ENCODE results near the gene NOSTRIN.

NOSTRIN gene

GRCh38 chr2:168801471-168801870 is 966 bp upstream of the NOSTRIN start:
- DNase-seq (ENCODE audit: extremely low read depth, low read depth), result no peak

DNA sequence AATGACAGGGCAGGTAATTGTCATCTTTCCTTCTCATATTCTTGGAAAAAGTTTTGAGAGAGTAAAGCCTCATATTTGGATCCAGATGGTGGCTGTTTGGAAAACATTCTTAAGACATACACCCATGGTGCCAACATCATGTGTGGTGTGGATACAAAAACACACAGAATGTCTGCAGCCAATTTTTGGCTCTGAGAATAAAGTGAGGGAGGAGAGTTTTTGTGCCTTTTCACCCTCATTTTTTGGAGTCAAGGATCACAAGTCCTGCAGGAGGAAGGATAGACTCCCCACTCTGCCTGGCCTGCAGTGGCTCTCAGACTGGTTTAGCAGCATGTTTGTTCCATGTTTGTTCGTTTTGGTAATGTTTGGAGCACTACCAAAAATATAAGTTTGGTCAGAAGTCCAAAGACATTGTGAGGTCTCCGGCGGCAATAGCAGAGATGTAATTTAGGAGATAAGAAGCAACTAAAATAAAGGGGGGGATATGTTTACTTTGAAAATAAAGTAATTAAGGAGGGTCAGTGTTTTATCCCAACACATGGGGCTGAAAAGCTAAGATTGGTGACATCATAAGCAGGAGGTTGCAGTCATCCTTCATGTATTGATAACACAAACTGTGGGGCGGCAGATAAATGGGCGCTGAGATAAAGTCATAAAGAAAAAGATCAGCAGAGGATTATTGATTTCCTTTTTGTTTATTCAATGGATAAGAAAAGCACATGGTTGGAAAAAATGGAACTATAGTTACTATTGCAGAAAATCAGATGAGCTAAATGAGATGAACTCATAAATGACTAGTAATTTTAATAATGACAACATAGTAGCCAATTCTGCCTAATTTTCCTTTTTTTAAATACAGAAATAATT is 655 bp downstream of the NOSTRIN start:
- no peak for TF ChIP-seq CTCF (IDR thresholded peaks at IDR 0.05; ENCODE audit: low read depth, low read length)
- no peak for DNase-seq (ENCODE audit: extremely low read depth, low read depth)

More at GRCh38 chr2:168801471-168801870, 966 bp upstream of the NOSTRIN start:
- no peak for TF ChIP-seq CTCF (IDR thresholded peaks at IDR 0.05; ENCODE audit: low read depth, low read length)

- no peak for TF ChIP-seq CTCF (IDR thresholded peaks at IDR 0.05; ENCODE audit: low read depth, low read length)
- no peak for DNase-seq (ENCODE audit: extremely low read depth, low read depth)
Measured at GRCh38 chr2:168804214-168804613, 1.8 kb downstream of the NOSTRIN start.

- TF ChIP-seq CTCF (IDR thresholded peaks at IDR 0.05; ENCODE audit: low read depth, low read length), result no peak
- DNase-seq (ENCODE audit: extremely low read depth, low read depth), result no peak
Measured at GRCh38 chr2:168805615-168806014, 3.2 kb downstream of the NOSTRIN start.

GRCh38 chr2:168809537-168809936 is 7.1 kb downstream of the NOSTRIN start:
- TF ChIP-seq CTCF (IDR thresholded peaks at IDR 0.05; ENCODE audit: low read depth, low read length), result no peak
- no peak for DNase-seq (ENCODE audit: extremely low read depth, low read depth)

GRCh38 chr2:168810235-168810634 is 7.8 kb downstream of the NOSTRIN start:
- TF ChIP-seq CTCF (IDR thresholded peaks at IDR 0.05; ENCODE audit: low read depth, low read length), result no peak

DNA sequence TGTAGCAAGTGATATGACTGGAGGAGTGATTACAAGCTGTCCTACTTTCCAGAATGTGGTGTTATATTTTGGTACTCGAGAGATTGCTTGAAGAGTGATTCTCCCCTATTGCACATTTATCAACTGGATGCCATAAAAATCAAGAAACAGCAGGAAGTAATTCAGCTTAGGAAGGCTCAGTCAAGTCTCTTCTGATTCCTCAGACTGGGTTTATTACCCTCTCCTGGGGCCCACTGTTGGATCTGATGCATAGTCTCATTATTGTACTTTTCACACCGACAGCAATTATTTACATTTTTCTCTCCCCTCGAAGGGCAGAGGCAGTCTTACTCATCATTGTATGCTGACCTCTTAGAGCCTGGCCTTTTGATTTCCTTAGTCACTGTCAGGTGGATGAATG is 9.3 kb downstream of the NOSTRIN start:
- TF ChIP-seq CTCF (IDR thresholded peaks at IDR 0.05; ENCODE audit: low read depth, low read length), result no peak
- DNase-seq (ENCODE audit: extremely low read depth, low read depth), result no peak

More at GRCh38 chr2:168810235-168810634, 7.8 kb downstream of the NOSTRIN start:
- DNase-seq (ENCODE audit: extremely low read depth, low read depth), result no peak

Data from AG09319 (cell line).